ENCODE results near the gene GNG3.

The GNG3 gene

GRCh38 chr11:62752994-62753735 is 45.7 kb downstream of the GNG3 start:
- Histone ChIP-seq H3K9ac (peak overlapping the region; percentile 91; the same call in 1 of the 2 replicates), H3K27ac (peak overlapping the region; percentile 95)

GRCh38 chr11:62753736-62754603 is 46.5 kb downstream of the GNG3 start, which contains the start of gene ZBTB3:
TSS of gene ZBTB3 (minus strand) at chr11:62754160. CDS start at chr11:62753664, 496 bp downstream.
- no peak for TF ChIP-seq Cebpa-rat (IDR thresholded peaks at IDR 0.05)
- Histone ChIP-seq H3K4me1 (peaks cover 37% of the 10 kb centered on the region), H3K9me3 (no peaks in the 10 kb centered on the region), H3K9ac (peak within 1 kb of the TSS; percentile 91), H3K36me3 (peaks cover 27% of the 10 kb centered on the region), H3K4me3 (peak within 1 kb of the TSS; percentile 73), H3K27me3 (no peaks in the 10 kb centered on the region), H4K20me1 (peaks cover 6% of the 10 kb centered on the region; the same call in 1 of the 2 replicates), H3K4me2 (peak within 1 kb of the TSS; percentile 96), H3K27ac (peak within 1 kb of the TSS; percentile 95)

More at GRCh38 chr11:62752994-62753735, 45.7 kb downstream of the GNG3 start:
- Histone ChIP-seq H4K20me1 (peaks cover 6% of the 10 kb centered on the region; the same call in 1 of the 2 replicates), H3K36me3 (peaks cover 27% of the 10 kb centered on the region), H3K9me3 (no peaks in the 10 kb centered on the region), H3K27me3 (no peaks in the 10 kb centered on the region), H3K4me1 (peaks cover 45% of the 10 kb centered on the region), H3K4me3 (peak overlapping the region; percentile 73), H3K4me2 (peak overlapping the region; percentile 96)
- TF ChIP-seq Cebpa-rat (IDR thresholded peaks at IDR 0.05) = no peak

GRCh38 chr11:62755086-62755615 is 47.7 kb downstream of the GNG3 start:
- no peaks in the 10 kb centered on the region for H3K27me3 ChIP-seq
- TF ChIP-seq Cebpa-rat (IDR thresholded peaks at IDR 0.05) = no peak
- no peak overlapping the region for H3K9ac ChIP-seq
- H4K20me1 ChIP-seq = peaks cover 6% of the 10 kb centered on the region; the same call in 1 of the 2 replicates
- peaks cover 27% of the 10 kb centered on the region for H3K4me1 ChIP-seq
- H3K36me3 ChIP-seq = peaks cover 23% of the 10 kb centered on the region
- H3K4me2 ChIP-seq = peak overlapping the region; percentile 81; the same call in 1 of the 2 replicates
- H3K4me3 ChIP-seq = no peak overlapping the region
- no peak overlapping the region for H3K27ac ChIP-seq
- H3K9me3 ChIP-seq = no peaks in the 10 kb centered on the region

DNA sequence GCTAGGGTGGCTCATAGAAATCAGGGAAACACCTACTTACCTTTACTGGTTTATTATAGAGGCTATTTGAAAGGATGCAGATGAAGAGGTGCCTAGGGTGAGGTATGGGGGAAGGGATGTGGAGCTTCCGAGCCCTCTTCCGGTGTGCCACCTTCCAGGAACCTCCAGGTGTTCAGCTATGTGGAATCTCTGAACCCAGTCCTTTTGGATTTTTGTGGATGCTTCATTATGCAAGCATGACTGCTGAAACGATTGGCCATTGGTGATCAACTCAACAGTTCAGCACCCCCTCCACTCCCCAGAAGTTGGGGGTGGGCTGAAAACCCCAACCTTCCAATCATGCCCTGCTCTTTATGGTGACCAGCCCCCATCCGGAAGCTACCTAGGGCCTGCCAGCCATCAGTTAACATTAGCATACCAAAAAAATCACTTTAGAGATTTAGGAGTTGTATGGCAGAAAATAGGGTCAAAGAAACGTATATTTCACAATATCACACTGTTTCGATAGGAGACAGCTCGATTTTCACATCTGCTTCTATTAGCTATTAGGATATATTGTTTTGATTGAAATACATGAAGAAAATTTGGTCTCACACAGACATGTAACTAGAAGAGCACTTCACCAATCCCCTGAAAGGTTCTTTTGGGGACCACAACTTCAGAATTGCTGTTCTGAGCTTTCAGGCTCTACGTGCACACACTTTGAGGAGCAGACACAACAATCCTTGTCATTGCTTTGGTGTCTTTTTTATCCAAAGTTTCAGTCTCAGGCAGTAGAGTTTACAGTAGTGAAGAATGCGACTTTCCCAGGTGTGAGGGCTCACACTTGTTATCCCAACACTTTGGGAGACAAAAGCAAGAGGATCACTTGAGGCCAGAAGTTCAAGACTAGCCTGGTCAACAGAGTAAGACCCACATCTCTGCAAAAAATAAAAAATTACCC is 50.6 kb downstream of the GNG3 start:
- no peaks in the 10 kb centered on the region for H3K27me3 ChIP-seq
- H3K4me1 ChIP-seq = peaks cover 30% of the 10 kb centered on the region
- peaks cover 4% of the 10 kb centered on the region; the same call in 1 of the 2 replicates for H4K20me1 ChIP-seq
- TF ChIP-seq Cebpa-rat (IDR thresholded peaks at IDR 0.05) = no peak
- no peak overlapping the region for H3K4me3 ChIP-seq
- H3K4me2 ChIP-seq = no peak overlapping the region
- H3K9ac ChIP-seq = no peak overlapping the region
- no peaks in the 10 kb centered on the region for H3K9me3 ChIP-seq
- H3K36me3 ChIP-seq = peaks cover 2% of the 10 kb centered on the region; the same call in 1 of the 2 replicates
- H3K27ac ChIP-seq = no peak overlapping the region
